GM20431 (cell line): ENCODE results near the gene IL1R2.

Experiments
- in situ Hi-C: fragments of 300-500 bp; cut with MseI, MboI; formaldehyde crosslinking; loops from one replicate; pipeline ENCODE4 v1.15.0; 2020; ENCODE audit warnings: low sequenced_read_pairs; ENCODE audit not compliant: unreplicated experiment

Gene IL1R2

GRCh38 chr2:102015399-102015798, 23.6 kb downstream of the IL1R2 start:
- in situ Hi-C loops: loop anchor here (25.0 kb wide), 1 partner anchor 422 kb away; no protein-coding TSS in a partner anchor

- in situ Hi-C loops: loop anchor here (25.0 kb wide), 1 partner anchor 421 kb away; no protein-coding TSS in a partner anchor
Observed at GRCh38 chr2:102016399-102016955, 24.7 kb downstream of the IL1R2 start.

GRCh38 chr2:102018823-102019445, 27.2 kb downstream of the IL1R2 start:
- in situ Hi-C loops: loop anchor here (25.0 kb wide), 1 partner anchor 418 kb away; no protein-coding TSS in a partner anchor

- in situ Hi-C loops: loop anchor here (10.0 to 25.0 kb wide), 2 partner anchors 214 to 417 kb away; no protein-coding TSS in a partner anchor
Observed at GRCh38 chr2:102020596-102021170, 28.9 kb downstream of the IL1R2 start.

- in situ Hi-C loops: loop anchor here (10.0 to 25.0 kb wide), 2 partner anchors 213 to 416 kb away; no protein-coding TSS in a partner anchor
Observed at GRCh38 chr2:102021779-102022178, 30.0 kb downstream of the IL1R2 start.

GRCh38 chr2:102022884-102023539, 31.3 kb downstream of the IL1R2 start:
- in situ Hi-C loops: loop anchor here (10.0 to 25.0 kb wide), 2 partner anchors 212 to 414 kb away; no protein-coding TSS in a partner anchor

GRCh38 chr2:102024410-102024809, 32.6 kb downstream of the IL1R2 start:
- in situ Hi-C loops: loop anchor here (10.0 to 25.0 kb wide), 2 partner anchors 210 to 413 kb away; no protein-coding TSS in a partner anchor

GRCh38 chr2:102025016-102025501, 33.3 kb downstream of the IL1R2 start:
- in situ Hi-C loops: loop anchor here (10.0 kb wide), 1 partner anchor 210 kb away; no protein-coding TSS in a partner anchor

GRCh38 chr2:102025583-102026267, 34.0 kb downstream of the IL1R2 start:
- in situ Hi-C loops: loop anchor here (10.0 kb wide), 1 partner anchor 209 kb away; no protein-coding TSS in a partner anchor

GRCh38 chr2:102027036-102027980, 35.5 kb downstream of the IL1R2 start:
- in situ Hi-C loops: loop anchor here (10.0 kb wide), 1 partner anchor 207 kb away; no protein-coding TSS in a partner anchor

GRCh38 chr2:102028470-102028869, 36.7 kb downstream of the IL1R2 start:
- in situ Hi-C loops: loop anchor here (10.0 kb wide), 1 partner anchor 206 kb away; no protein-coding TSS in a partner anchor

- in situ Hi-C loops: loop anchor here (10.0 kb wide), 1 partner anchor 205 kb away; no protein-coding TSS in a partner anchor
Observed at GRCh38 chr2:102029405-102029804, 37.6 kb downstream of the IL1R2 start.

GRCh38 chr2:102029952-102030351, 38.2 kb downstream of the IL1R2 start:
- in situ Hi-C loops: loop anchor here (10.0 kb wide), 1 partner anchor 205 kb away; no protein-coding TSS in a partner anchor

- in situ Hi-C loops: no loop called here
Observed at GRCh38 chr2:102030502-102030854, 38.7 kb downstream of the IL1R2 start.

GRCh38 chr2:102030855-102031527, 39.2 kb downstream of the IL1R2 start:
- in situ Hi-C loops: no loop called here

GRCh38 chr2:102032368-102033030, 40.7 kb downstream of the IL1R2 start:
- in situ Hi-C loops: no loop called here

GRCh38 chr2:102033031-102033749, 41.4 kb downstream of the IL1R2 start:
- in situ Hi-C loops: no loop called here
